Uterus (tissue), 4 donors: Measurements from ENCODE around the gene ERBIN. TPM values are rescaled to one million over a fixed set of nuclear protein-coding genes. Genes with fewer than 3 reads are reported as not detected.
"Not testable (repeated sequence)": the region's sequence is repeated elsewhere in the genome, so short reads cannot be mapped to it uniquely, and the experiment has no call there.

ENCODE experiments used
- DNase-seq, 2 donors: peaks; one replicate each; pipeline ENCODE4 v3.0.0-alpha.2; 2019 to 2020
- H3K27ac ChIP-seq, 2 donors: fragments of 200-600 bp; sonication (generic); 1 replicate in 1 of 2; 2 replicates in 1 of 2; pipeline ENCODE4 v1.5.1; 2016 to 2018
- H3K27me3 ChIP-seq, 2 donors: fragments of 200-600 bp; sonication (generic); one replicate each; pipeline ENCODE4 v1.5.1; 2018 to 2019; ENCODE audit warnings: control low read depth in 1 of 2
- H3K36me3 ChIP-seq, 2 donors: fragments of 200-600 bp; sonication (generic); one replicate each; pipeline ENCODE4 v1.5.1; 2019; ENCODE audit warnings: control low read depth in 1 of 2
- H3K4me1 ChIP-seq, 2 donors: fragments of 200-600 bp; sonication (generic); one replicate each; pipeline ENCODE4 v1.5.1; 2018 to 2019; ENCODE audit warnings: control low read depth in 1 of 2
- H3K4me3 ChIP-seq, 2 donors: fragments of 200-600 bp; sonication (generic); 1 replicate in 1 of 2; 2 replicates in 1 of 2; pipeline ENCODE4 v1.5.1; 2018 to 2019; ENCODE audit warnings: mild to moderate bottlenecking in 1 of 2
- H3K9me3 ChIP-seq, 2 donors: fragments of 200-600 bp; sonication (generic); one replicate each; pipeline ENCODE4 v1.5.1; 2019; ENCODE audit warnings: control low read depth in 1 of 2
- CTCF ChIP-seq, 4 experiments: fragments of 200-600 bp in 2 of 4; fragments of 450-650 bp in 2 of 4; sonication (generic) in 2 of 4; IDR thresholded peaks; one replicate each; pipeline ENCODE4 v1.5.1; 2016 to 2019; ENCODE audit warnings: antibody characterized with exemption in 4 of 4, mild to moderate bottlenecking in 2 of 4, moderate library complexity in 1 of 4
- POLR2A ChIP-seq, 2 donors: fragments of 450-650 bp; IDR thresholded peaks; one replicate each; pipeline ENCODE4 v1.6.1; 2016; ENCODE audit warnings: antibody characterized with exemption in 2 of 2, mild to moderate bottlenecking in 1 of 2, moderate library complexity in 1 of 2
- intact Hi-C: fragments of 100-400 bp; cut with DNase I; formaldehyde crosslinking; loops from one replicate; pipeline ENCODE4 v1.15.1; 2023; ENCODE audit warnings: low total_unique reads
- total RNA-seq, 4 donors: library from RNA; depleted of rRNA in 3 of 4; stranded (reverse); fragments of >200 nt in 3 of 4; gene quantifications; one replicate each; pipeline versions ENCODE4 v1.1.0 to v1.2.4, GENCODE V29; 2014 to 2023
- donor health status: DM: yes; HTN: yes; CAD: no.

Gene ERBIN
- total RNA-seq, 4 donors from 2014 or later: 26.1 to 159 (median 81.8) TPM

GRCh38 chr5:65951330-65951729 is 25.0 kb downstream of the ERBIN start:
- no peaks in the 10 kb centered on the region for H3K9me3 ChIP-seq
- DNase-seq: no peak
- no peak overlapping the region for H3K4me3 ChIP-seq
- H3K27ac ChIP-seq: no peak overlapping the region
- no peaks in the 10 kb centered on the region for H3K4me1 ChIP-seq
- no peaks in the 10 kb centered on the region for H3K27me3 ChIP-seq
- TF ChIP-seq POLR2A (IDR thresholded peaks at IDR 0.05) (no peak), CTCF (IDR thresholded peaks at IDR 0.05) (no peak)
- H3K36me3 ChIP-seq: no peaks in the 10 kb centered on the region
- intact Hi-C loops: no loop called here

- H3K4me1 ChIP-seq: no peaks in the 10 kb centered on the region
- TF ChIP-seq CTCF (IDR thresholded peaks at IDR 0.05) (no peak), POLR2A (IDR thresholded peaks at IDR 0.05) (no peak)
- no peaks in the 10 kb centered on the region for H3K9me3 ChIP-seq
- DNase-seq: no peak
- H3K36me3 ChIP-seq: no peaks in the 10 kb centered on the region
- H3K4me3 ChIP-seq: no peak overlapping the region
- intact Hi-C loops: no loop called here
- no peaks in the 10 kb centered on the region for H3K27me3 ChIP-seq
- H3K27ac ChIP-seq: no peak overlapping the region
Observed at GRCh38 chr5:65952259-65952658, 25.9 kb downstream of the ERBIN start.

GRCh38 chr5:65954200-65954599 is 27.8 kb downstream of the ERBIN start:
- H3K27ac ChIP-seq: no peak overlapping the region
- intact Hi-C loops: no loop called here

GRCh38 chr5:65955746-65956145 is 29.4 kb downstream of the ERBIN start:
- intact Hi-C loops: no loop called here
- Histone ChIP-seq H3K4me3 (no peak overlapping the region), H3K4me1 (no peaks in the 10 kb centered on the region), H3K27ac (no peak overlapping the region), H3K27me3 (no peaks in the 10 kb centered on the region), H3K36me3 (no peaks in the 10 kb centered on the region), H3K9me3 (no peaks in the 10 kb centered on the region)
- no peak for DNase-seq
- TF ChIP-seq POLR2A (IDR thresholded peaks at IDR 0.05) (no peak), CTCF (IDR thresholded peaks at IDR 0.05) (no peak)

More at GRCh38 chr5:65954200-65954599, 27.8 kb downstream of the ERBIN start:
- Histone ChIP-seq H3K27me3 (no peaks in the 10 kb centered on the region), H3K4me1 (no peaks in the 10 kb centered on the region), H3K4me3 (no peak overlapping the region), H3K9me3 (no peaks in the 10 kb centered on the region), H3K36me3 (no peaks in the 10 kb centered on the region)
- no peak for DNase-seq
- no peak for TF ChIP-seq POLR2A (IDR thresholded peaks at IDR 0.05)
- no peak for TF ChIP-seq CTCF (IDR thresholded peaks at IDR 0.05)

DNA sequence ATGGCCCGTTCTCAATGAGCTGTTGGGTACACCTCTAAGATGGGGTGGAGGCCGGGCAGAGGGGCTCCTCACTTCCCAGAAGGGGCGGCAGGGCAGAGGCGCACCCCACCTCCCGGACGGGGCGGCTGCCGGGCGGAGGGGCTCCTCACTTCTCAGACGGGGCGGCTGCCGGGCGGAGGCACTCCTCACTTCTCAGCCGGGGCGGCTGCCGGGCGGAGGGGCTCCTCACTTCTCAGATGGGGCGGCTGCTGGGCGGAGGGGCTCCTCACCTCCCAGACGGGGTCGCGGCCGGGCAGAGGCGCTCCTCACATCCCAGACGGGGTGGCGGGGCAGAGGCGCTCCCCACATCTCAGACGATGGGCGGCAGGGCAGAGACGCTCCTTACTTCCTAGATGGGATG is 31.3 kb downstream of the ERBIN start:
- H3K36me3 ChIP-seq, H3K9me3 ChIP-seq, H3K27me3 ChIP-seq, H3K4me3 ChIP-seq, H3K27ac ChIP-seq, intact Hi-C loops, DNase-seq, H3K4me1 ChIP-seq: not testable (repeated sequence)

GRCh38 chr5:65961633-65962032 is 35.3 kb downstream of the ERBIN start:
- Histone ChIP-seq H3K9me3 (no peaks in the 10 kb centered on the region), H3K4me1 (no peaks in the 10 kb centered on the region), H3K27ac (no peak overlapping the region), H3K36me3 (peaks cover 0 to 3% of the 10 kb centered on the region in 2 donors), H3K4me3 (no peak overlapping the region), H3K27me3 (no peaks in the 10 kb centered on the region)
- no peak for TF ChIP-seq POLR2A (IDR thresholded peaks at IDR 0.05)
- no peak for TF ChIP-seq CTCF (IDR thresholded peaks at IDR 0.05)
- no peak for DNase-seq
- intact Hi-C loops: no loop called here
